GM12878 (cell line): ENCODE results near the gene PDIA4. TPM values are rescaled to one million over a fixed set of nuclear protein-coding genes. Genes with fewer than 3 reads are reported as not detected.

Source experiments
- ATAC-seq: fragments of 200-7000 bp; cut with Tn5 transposase; 3 replicates; pipeline ENCODE4 v1.9.1; 2020; ENCODE audit warnings: mild to moderate bottlenecking, moderate library complexity
- BruUV-seq: library from RNA; stranded (reverse); fragments of 400-500 nt; replicated peaks from 2 replicates; lab custom pipeline; 2021; lab: Mats Ljungman, UMichigan
- CTCF ChIA-PET: fragments of 300-600 bp; sonication (Branson Sonifier 250); formaldehyde crosslinking; extraction: SDS; loops from one replicate; lab custom pipeline; 2021; ENCODE audit warnings: inconsistent platforms; lab: Yijun Ruan, JAX
- POLR2A ChIA-PET: fragments of 350-600 bp; formaldehyde crosslinking; extraction: SDS; loops from one replicate; lab custom pipeline; 2021; ENCODE audit warnings: inconsistent platforms; lab: Charles Lee
- RAD21 ChIA-PET: fragments of 300-600 bp; sonication (Branson Sonifier 250); formaldehyde crosslinking; loops from one replicate; lab custom pipeline; 2023; ENCODE audit warnings: antibody characterized with exemption; ENCODE audit not compliant: unreplicated experiment; lab: Charles Lee
- SMC1A ChIA-PET: fragments of 300-600 bp; sonication (Branson Sonifier 250); formaldehyde crosslinking; loops from one replicate; lab custom pipeline; 2023; ENCODE audit not compliant: unreplicated experiment, uncharacterized antibody; lab: Charles Lee
- DNase-seq: peaks from one replicate; pipeline ENCODE4 v3.0.0-alpha.2; 2011; ENCODE audit warnings: low read depth, low spot score
- FAIRE-seq: peaks from 3 replicates; lab custom pipeline; 2011; peaks lifted over from hg19 to GRCh38; lab: Jason Lieb, UNC
- H2AFZ ChIP-seq: 2 replicates; pipeline ENCODE4 v1.6.0; 2011; ENCODE audit warnings: low read depth, low read length, control low read depth; ENCODE audit not compliant: control insufficient read depth
- H3K27ac ChIP-seq: 2 replicates; pipeline ENCODE4 v1.5.1; 2011; ENCODE audit warnings: control low read depth; ENCODE audit not compliant: control insufficient read depth, insufficient read depth
- H3K27me3 ChIP-seq, 2 experiments: replicated peaks in 1 of 2; 2 replicates each; pipeline versions ENCODE4 v1.6.0 to v1.6.1; 2011; ENCODE audit warnings: low read length in 1 of 2; ENCODE audit not compliant: control insufficient read depth in 2 of 2, insufficient read depth in 2 of 2
- H3K36me3 ChIP-seq, 2 experiments: 2 replicates each; pipeline ENCODE4 v1.5.1; 2011; ENCODE audit warnings: low read length in 1 of 2; ENCODE audit not compliant: control insufficient read depth in 2 of 2, insufficient read depth in 2 of 2
- H3K4me1 ChIP-seq: 2 replicates; pipeline ENCODE4 v1.6.1; 2011; ENCODE audit warnings: mild to moderate bottlenecking, low read length, moderate library complexity, mixed read lengths; ENCODE audit not compliant: control insufficient read depth, insufficient read depth
- H3K4me2 ChIP-seq: 2 replicates; pipeline ENCODE4 v1.6.0; 2011; ENCODE audit warnings: control low read depth; ENCODE audit not compliant: control insufficient read depth, insufficient read depth
- H3K4me3 ChIP-seq: fragments of 200-600 bp; sonication (generic); 2 replicates; pipeline ENCODE4 v1.5.1; 2016
- H3K79me2 ChIP-seq: 2 replicates; pipeline ENCODE4 v1.6.0; 2011; ENCODE audit warnings: low read length; ENCODE audit not compliant: control insufficient read depth, insufficient read depth
- H3K9ac ChIP-seq: 2 replicates; pipeline ENCODE4 v1.8.0; 2011; ENCODE audit warnings: low read length, control low read depth, mixed read lengths; ENCODE audit not compliant: control insufficient read depth, insufficient read depth
- H3K9me3 ChIP-seq: replicated peaks from 3 replicates; pipeline ENCODE4 v1.5.1; 2011; ENCODE audit warnings: mild to moderate bottlenecking, low read length; ENCODE audit not compliant: control insufficient read depth, insufficient read depth
- H4K20me1 ChIP-seq: 2 replicates; pipeline ENCODE4 v1.6.0; 2011; ENCODE audit not compliant: control insufficient read depth, insufficient read depth
- CBFB ChIP-seq: IDR thresholded peaks from 2 replicates; pipeline ENCODE4 v1.6.1; 2016; ENCODE audit warnings: antibody characterized with exemption, low read depth
- DPF2 ChIP-seq: fragments of 450-650 bp; IDR thresholded peaks from 2 replicates; pipeline ENCODE4 v1.6.1; 2017; ENCODE audit warnings: mild to moderate bottlenecking
- JUND ChIP-seq: IDR thresholded peaks from 2 replicates; pipeline ENCODE4 v1.6.1; 2012; ENCODE audit warnings: low read depth, mild to moderate bottlenecking, low read length, improper control_type of control experiment, moderate library complexity
- MYB ChIP-seq: fragments of 150-350 bp; IDR thresholded peaks from 2 replicates; pipeline ENCODE4 v1.6.1; 2014; ENCODE audit warnings: mild to moderate bottlenecking, low read depth, low read length, borderline replicate concordance
- NR2F1 ChIP-seq: fragments of 450-650 bp; conservative IDR thresholded peaks from 2 replicates; pipeline ENCODE4 v1.6.1; 2017; ENCODE audit warnings: mild to moderate bottlenecking
- NRF1 ChIP-seq: conservative IDR thresholded peaks from 2 replicates; pipeline ENCODE4 v1.6.1; 2011; ENCODE audit warnings: mild to moderate bottlenecking, low read depth, low read length, improper control_type of control experiment
- PML ChIP-seq: IDR thresholded peaks from 2 replicates; pipeline ENCODE4 v1.6.1; 2012; ENCODE audit warnings: low read length, inconsistent platforms
- RCOR1 ChIP-seq: conservative IDR thresholded peaks from 2 replicates; pipeline ENCODE4 v1.6.1; 2012; ENCODE audit warnings: low read depth, low read length, improper control_type of control experiment
- RFX5 ChIP-seq: IDR thresholded peaks from 2 replicates; pipeline ENCODE4 v1.6.1; 2011; ENCODE audit warnings: low read depth, low read length, improper control_type of control experiment
- SMARCA5 ChIP-seq: fragments of 450-650 bp; IDR thresholded peaks from 2 replicates; pipeline ENCODE4 v1.6.1; 2017; ENCODE audit warnings: mild to moderate bottlenecking
- SP1 ChIP-seq: IDR thresholded peaks from one replicate; pipeline ENCODE4 v1.6.1; 2011; ENCODE audit warnings: low read depth, low read length
- SREBF2 ChIP-seq: IDR thresholded peaks from 2 replicates; pipeline ENCODE4 v1.6.1; 2012; ENCODE audit warnings: mild to moderate bottlenecking, low read length
- ZBED1 ChIP-seq: IDR thresholded peaks from 2 replicates; pipeline ENCODE4 v1.6.1; 2016; ENCODE audit warnings: borderline replicate concordance
- WGBS: methylation state at CpG from one replicate; pipeline ENCODE4 v1.1.6; 2016; ENCODE audit warnings: low lambda C conversion rate; ENCODE audit not compliant: insufficient replicate concordance, insufficient coverage; ENCODE audit errors: missing lambda C conversion rate; 5-methylcytosine and 5-hydroxymethylcytosine counted together
- in situ Hi-C: fragments of 300-500 bp; cut with MboI; formaldehyde crosslinking; loops from 9 replicates; pipeline ENCODE4 v1.14.3; 2018; ENCODE audit warnings: mixed read lengths
- intact Hi-C: fragments of 100-400 bp; cut with micrococcal nuclease; formaldehyde crosslinking; loops from one replicate; pipeline ENCODE4 v1.14.2; 2022; ENCODE audit not compliant: unreplicated experiment
- polyA plus RNA-seq, 11 experiments: library from polyadenylated mRNA; depleted of rRNA in 4 of 11; unstranded in 6 of 11; stranded (reverse) in 5 of 11; fragments of >200 nt; fragmentation: Nextera tagmentation in 4 of 11; fragmentation: Illumina TruSeq in 1 of 11; extraction: Ambion mirVana in 4 of 11; extraction: Trizol in 1 of 11; gene quantifications; 1 replicate in 1 of 11; 2 replicates in 10 of 11; pipeline versions ENCODE4 v1.2.1 to v1.2.3, GENCODE V29; 2011 to 2016; ENCODE audit warnings: inconsistent platforms in 2 of 11, missing spikeins in 2 of 11, low read depth in 1 of 11
- total RNA-seq, 4 experiments: library from RNA; depleted of rRNA in 3 of 4; stranded (reverse); fragments of >200 nt in 3 of 4; fragmentation: Illumina TruSeq in 1 of 4; extraction: Trizol in 1 of 4; gene quantifications; 2 replicates each; pipeline versions ENCODE4 v1.2.1 to v1.2.3, GENCODE V29; 2013 to 2021
- TF ChIP-seq, protein P1 (sequence below): IDR thresholded peaks from 2 replicates; pipeline ENCODE4 v1.6.1; 2012; ENCODE audit warnings: low read depth, low read length, improper control_type of control experiment
- TF ChIP-seq, protein P2 (sequence below): fragments of 150-350 bp; IDR thresholded peaks from 2 replicates; pipeline ENCODE4 v1.6.1; 2014; ENCODE audit warnings: mild to moderate bottlenecking, low read depth, low read length

The PDIA4 gene
- total and polyA plus RNA-seq, 10 of the 15 experiments (the other 5 are each of a cell fraction or from before 2014, with no cell fraction given) = 7.1 to 306 (median 106) TPM

DNA sequence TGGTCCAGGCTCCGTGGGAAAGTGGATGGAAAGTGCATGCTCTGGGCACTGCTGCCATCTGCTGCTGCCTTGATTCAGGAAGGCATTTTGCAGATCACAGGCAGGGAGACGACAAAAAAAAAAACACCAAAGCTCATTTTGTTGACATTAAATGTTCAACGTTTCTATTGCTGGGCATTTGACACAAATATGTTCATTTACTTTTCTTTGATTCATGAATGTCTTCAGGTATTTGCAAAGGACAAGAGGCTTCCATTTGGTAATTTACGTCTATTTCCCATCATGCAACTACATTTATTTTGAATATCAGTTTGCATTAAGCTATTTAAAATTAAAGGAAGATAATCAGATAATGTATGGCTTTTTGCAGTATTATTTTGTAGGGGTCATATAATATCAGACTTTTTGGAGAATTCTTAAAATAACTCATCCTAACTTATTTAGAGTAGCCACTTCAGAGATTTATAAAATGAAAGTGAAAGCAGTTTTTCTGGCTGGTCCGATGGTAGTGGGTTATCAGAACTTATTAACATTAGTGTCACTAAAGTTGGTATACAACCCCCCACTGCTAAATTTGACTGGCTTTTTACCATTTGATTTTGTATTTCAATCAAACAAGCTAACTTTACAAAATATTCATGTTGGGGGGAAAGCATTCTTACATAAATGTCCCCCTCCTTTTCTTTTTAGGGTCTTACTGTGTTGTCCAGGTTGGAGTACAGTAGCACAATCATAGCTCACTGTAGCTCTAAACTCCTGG, 65.3 kb downstream of the PDIA4 start (continued):
- TF ChIP-seq NRF1 = no peak
- no peak for TF ChIP-seq PML
- peak; percentile 49; the same call in 1 of the 2 replicates for TF ChIP-seq SMARCA5
- no peak for TF ChIP-seq DPF2
- peak; percentile 90 for TF ChIP-seq SREBF2
- no peak for TF ChIP-seq ZBED1
- TF ChIP-seq RFX5 = no peak
- TF ChIP-seq SP1 = peak; percentile 18
- TF ChIP-seq JUND = no peak

DNA sequence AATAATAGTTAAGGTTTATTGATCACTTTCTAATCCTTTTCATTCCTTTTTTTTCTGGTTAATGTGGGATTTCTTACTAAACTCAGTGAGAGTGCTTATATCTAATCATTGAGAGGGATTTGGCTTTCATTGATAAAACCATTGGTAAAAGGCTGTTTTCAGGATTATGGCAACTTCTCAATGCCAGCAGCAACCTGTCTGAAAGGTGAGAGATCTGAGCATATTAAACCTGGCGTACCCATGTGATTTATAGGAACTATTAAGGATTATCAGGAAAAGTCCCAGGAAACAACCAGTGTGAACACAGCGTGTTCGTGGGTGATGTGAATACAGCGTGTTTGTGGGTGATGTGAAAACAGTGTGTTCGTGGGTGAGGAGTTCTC, 65.9 kb downstream of the PDIA4 start:
- no peak overlapping the region for H3K27ac ChIP-seq
- ChIA-PET CTCF (interaction anchor here (0.6 to 2.6 kb wide), 34 partner anchors 8 to 698 kb away, joined by 3 to 57 read pairs (median 4); no protein-coding TSS in a partner anchor), RAD21 (interaction anchor here (0.8 to 3.5 kb wide), 18 partner anchors 13 to 700 kb away, joined by 3 to 29 read pairs (median 4); no protein-coding TSS in a partner anchor), POLR2A (interaction anchor here (0.9 to 1.3 kb wide), 2 partner anchors 20 to 21 kb away, joined by 3 read pairs; no protein-coding TSS in a partner anchor), SMC1A (interaction anchor here (0.8 to 2.0 kb wide), 21 partner anchors 15 to 698 kb away, joined by 3 to 17 read pairs (median 4); no protein-coding TSS in a partner anchor)
- in situ Hi-C loops (loop anchor here (5.0 kb wide), 3 partner anchors 385 to 695 kb away; no protein-coding TSS in a partner anchor), intact Hi-C loops (loop anchor here (1.0 to 10.0 kb wide), 5 partner anchors 106 to 458 kb away; no protein-coding TSS in a partner anchor)
- no peaks in the 10 kb centered on the region for H3K9me3 ChIP-seq
- H3K4me2 ChIP-seq = peak overlapping the region; percentile 46; the same call in 1 of the 2 replicates
- H3K9ac ChIP-seq = no peak overlapping the region
- H3K36me3 ChIP-seq = no peaks in the 10 kb centered on the region
- TF ChIP-seq CBFB (no peak), RCOR1 (0 out of 2 replicates have a peak, but pooled peaks have one; percentile 9), MYB (no peak), SMARCA5 (0 out of 2 replicates have a peak, but pooled peaks have one; percentile 28), NR2F1 (no peak)
- TF ChIP-seq, protein P1, sequence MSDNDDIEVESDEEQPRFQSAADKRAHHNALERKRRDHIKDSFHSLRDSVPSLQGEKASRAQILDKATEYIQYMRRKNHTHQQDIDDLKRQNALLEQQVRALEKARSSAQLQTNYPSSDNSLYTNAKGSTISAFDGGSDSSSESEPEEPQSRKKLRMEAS = no peak
- TF ChIP-seq, protein P2, sequence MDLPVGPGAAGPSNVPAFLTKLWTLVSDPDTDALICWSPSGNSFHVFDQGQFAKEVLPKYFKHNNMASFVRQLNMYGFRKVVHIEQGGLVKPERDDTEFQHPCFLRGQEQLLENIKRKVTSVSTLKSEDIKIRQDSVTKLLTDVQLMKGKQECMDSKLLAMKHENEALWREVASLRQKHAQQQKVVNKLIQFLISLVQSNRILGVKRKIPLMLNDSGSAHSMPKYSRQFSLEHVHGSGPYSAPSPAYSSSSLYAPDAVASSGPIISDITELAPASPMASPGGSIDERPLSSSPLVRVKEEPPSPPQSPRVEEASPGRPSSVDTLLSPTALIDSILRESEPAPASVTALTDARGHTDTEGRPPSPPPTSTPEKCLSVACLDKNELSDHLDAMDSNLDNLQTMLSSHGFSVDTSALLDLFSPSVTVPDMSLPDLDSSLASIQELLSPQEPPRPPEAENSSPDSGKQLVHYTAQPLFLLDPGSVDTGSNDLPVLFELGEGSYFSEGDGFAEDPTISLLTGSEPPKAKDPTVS = no peak
- H3K4me3 ChIP-seq = peak overlapping the region; percentile 61
- H3K27me3 ChIP-seq = peaks cover 0 to 3% of the 10 kb centered on the region in 2 experiments; a peak in 2 of 4 replicates
- H3K79me2 ChIP-seq = no peaks in the 10 kb centered on the region
- no peaks in the 10 kb centered on the region; the same call in 1 of the 2 replicates for H3K4me1 ChIP-seq
- H2AFZ ChIP-seq = peak overlapping the region; percentile 62
- no peak for ATAC-seq
- no peaks in the 10 kb centered on the region for H4K20me1 ChIP-seq
- FAIRE-seq = peak; percentile 97
- DNase-seq = no peak
- WGBS = under 1% methylated on average over 5 of the region's 5 CpGs
- BruUV-seq = no TSS peak
